ENCODE data around the gene C5orf22.
A peak's percentile ranks its signal among the peaks of the same experiment; 100 is the strongest.

The C5orf22 gene

DNA sequence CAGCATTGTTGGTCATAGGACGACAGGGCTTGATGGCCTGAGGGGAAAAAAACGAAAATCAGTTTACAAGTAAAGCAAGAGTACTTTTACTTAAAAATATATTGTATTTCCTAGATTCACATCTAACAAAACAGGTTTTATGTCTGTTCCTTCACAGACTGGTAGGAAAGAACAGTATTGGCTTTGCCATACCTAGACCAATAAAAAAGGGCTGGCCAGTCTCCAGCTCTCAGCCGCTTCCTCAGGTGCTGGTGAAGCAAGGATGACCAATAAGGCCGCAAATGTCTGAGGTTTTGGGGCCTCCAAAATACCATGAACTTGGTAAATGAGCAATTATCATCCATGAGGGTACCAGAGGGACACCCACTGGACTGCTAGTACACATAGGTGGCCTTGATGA lies 36.8 kb upstream of the C5orf22 start:
- H3K27me3 ChIP-seq (ENCODE audit: insufficient read depth, low read depth, severe bottlenecking), result no peaks in the 10 kb centered on the region
- H3K4me3 ChIP-seq (ENCODE audit: low read depth, low read length), result no peak overlapping the region
- H3K9me3 ChIP-seq (ENCODE audit: severe bottlenecking), result no peaks in the 10 kb centered on the region
- TF ChIP-seq, protein P1, sequence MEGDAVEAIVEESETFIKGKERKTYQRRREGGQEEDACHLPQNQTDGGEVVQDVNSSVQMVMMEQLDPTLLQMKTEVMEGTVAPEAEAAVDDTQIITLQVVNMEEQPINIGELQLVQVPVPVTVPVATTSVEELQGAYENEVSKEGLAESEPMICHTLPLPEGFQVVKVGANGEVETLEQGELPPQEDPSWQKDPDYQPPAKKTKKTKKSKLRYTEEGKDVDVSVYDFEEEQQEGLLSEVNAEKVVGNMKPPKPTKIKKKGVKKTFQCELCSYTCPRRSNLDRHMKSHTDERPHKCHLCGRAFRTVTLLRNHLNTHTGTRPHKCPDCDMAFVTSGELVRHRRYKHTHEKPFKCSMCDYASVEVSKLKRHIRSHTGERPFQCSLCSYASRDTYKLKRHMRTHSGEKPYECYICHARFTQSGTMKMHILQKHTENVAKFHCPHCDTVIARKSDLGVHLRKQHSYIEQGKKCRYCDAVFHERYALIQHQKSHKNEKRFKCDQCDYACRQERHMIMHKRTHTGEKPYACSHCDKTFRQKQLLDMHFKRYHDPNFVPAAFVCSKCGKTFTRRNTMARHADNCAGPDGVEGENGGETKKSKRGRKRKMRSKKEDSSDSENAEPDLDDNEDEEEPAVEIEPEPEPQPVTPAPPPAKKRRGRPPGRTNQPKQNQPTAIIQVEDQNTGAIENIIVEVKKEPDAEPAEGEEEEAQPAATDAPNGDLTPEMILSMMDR (IDR thresholded peaks at IDR 0.05; ENCODE audit: low read depth, low read length), result no peak
- peaks cover 96% of the 10 kb centered on the region for H3K36me3 ChIP-seq
- H3K27ac ChIP-seq, result no peak overlapping the region
- no peak for DNase-seq

DNA sequence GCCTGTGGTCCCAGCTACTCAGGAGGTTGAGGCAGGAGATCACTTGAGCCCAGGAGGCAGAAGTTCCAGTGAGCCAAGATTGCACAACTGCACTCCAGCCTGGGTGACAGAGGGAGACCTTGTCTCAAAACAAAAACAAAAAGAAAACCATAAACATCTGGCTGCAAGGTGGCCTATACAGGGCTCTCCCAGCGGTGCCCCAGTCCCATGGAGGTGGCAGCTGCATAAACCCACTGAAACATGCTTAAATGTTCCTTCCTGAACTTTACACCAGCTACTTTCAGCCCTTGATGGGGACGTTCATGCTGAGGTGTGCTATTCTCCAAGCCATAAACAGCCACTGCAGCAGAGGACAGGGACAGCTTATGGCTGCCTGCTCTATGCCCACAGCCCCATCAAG lies 35.8 kb upstream of the C5orf22 start:
- no peak overlapping the region for H3K27ac ChIP-seq
- peaks cover 98% of the 10 kb centered on the region for H3K36me3 ChIP-seq
- H3K9me3 ChIP-seq (ENCODE audit: severe bottlenecking), result no peaks in the 10 kb centered on the region
- no peaks in the 10 kb centered on the region for H3K27me3 ChIP-seq (ENCODE audit: insufficient read depth, low read depth, severe bottlenecking)
- H3K4me3 ChIP-seq (ENCODE audit: low read depth, low read length), result no peak overlapping the region
- no peak for DNase-seq
- TF ChIP-seq, protein P1 (IDR thresholded peaks at IDR 0.05; ENCODE audit: low read depth, low read length), result no peak

DNA sequence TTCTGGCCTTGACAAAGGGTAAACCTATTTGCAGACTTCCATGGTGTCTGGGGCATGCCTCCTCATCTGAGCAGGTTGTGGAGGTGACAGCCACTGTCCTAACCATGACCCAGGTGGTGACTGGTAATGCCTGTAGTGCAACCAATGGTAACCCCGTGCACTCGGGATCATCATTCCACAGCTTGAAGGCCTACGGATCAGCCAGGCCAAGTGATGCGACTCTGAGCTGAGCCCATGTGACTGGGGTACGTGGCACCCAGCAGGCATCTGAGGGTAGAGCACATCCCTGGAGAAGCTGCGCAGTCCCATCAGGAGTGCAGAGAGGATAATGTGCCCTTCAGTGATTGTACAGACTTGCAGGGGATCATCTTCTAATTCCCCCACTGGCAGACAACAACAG lies 35.2 kb upstream of the C5orf22 start:
- H3K27me3 ChIP-seq (ENCODE audit: insufficient read depth, low read depth, severe bottlenecking), result no peaks in the 10 kb centered on the region
- H3K36me3 ChIP-seq, result peaks cover 100% of the 10 kb centered on the region
- no peaks in the 10 kb centered on the region for H3K9me3 ChIP-seq (ENCODE audit: severe bottlenecking)
- no peak overlapping the region; the same call in 1 of the 2 replicates for H3K27ac ChIP-seq
- no peak overlapping the region for H3K4me3 ChIP-seq (ENCODE audit: low read depth, low read length)
- TF ChIP-seq, protein P1 (IDR thresholded peaks at IDR 0.05; ENCODE audit: low read depth, low read length), result no peak
- peak; percentile 37 for DNase-seq

DNA sequence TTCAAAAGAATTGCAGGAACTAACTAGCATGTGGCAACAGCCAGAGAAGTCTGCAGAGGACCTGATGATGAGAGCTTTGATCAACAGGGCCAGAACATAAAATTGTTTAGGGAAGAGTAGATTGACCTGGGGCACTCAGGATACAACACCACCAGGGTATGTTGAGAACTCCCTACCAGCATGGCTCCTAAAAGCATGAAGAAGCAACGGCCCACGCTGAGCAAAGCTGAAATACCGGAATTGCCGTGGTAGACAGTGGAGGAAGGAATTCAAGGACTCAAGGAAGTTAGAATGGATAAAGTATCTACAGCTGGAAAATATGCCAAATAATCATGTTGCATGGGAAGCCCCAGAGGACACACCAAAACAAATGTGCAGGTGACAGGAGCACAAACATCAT lies 31.8 kb upstream of the C5orf22 start:
- Histone ChIP-seq H3K36me3 (peaks cover 99% of the 10 kb centered on the region), H3K27me3 (ENCODE audit: insufficient read depth, low read depth, severe bottlenecking) (no peaks in the 10 kb centered on the region), H3K4me3 (ENCODE audit: low read depth, low read length) (no peak overlapping the region), H3K9me3 (ENCODE audit: severe bottlenecking) (no peaks in the 10 kb centered on the region), H3K27ac (no peak overlapping the region)
- TF ChIP-seq, protein P1 (IDR thresholded peaks at IDR 0.05; ENCODE audit: low read depth, low read length), result no peak
- no peak for DNase-seq

DNA sequence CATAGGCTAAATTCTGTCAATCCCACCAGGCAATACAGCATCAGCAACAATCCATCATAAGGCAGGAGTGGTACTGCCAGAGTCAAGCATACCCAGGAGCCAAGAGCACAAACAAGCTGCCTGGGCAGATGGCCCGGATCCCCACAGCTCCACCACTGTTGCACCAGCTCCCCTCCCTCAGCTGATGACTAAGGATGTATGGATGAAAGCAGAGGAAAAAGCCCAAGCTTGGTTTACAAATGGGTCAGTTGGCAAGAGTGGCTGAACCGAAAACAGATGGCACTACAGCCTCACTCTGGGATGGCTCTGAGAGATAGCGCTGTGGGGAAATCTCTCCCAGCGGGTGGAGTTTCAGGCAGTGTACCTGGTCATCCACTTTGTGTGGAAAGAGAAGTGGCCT lies 29.6 kb upstream of the C5orf22 start:
- H3K4me3 ChIP-seq (ENCODE audit: low read depth, low read length), result no peak overlapping the region
- H3K27ac ChIP-seq, result no peak overlapping the region
- H3K36me3 ChIP-seq, result peaks cover 98% of the 10 kb centered on the region
- no peak for DNase-seq
- H3K27me3 ChIP-seq (ENCODE audit: insufficient read depth, low read depth, severe bottlenecking), result no peaks in the 10 kb centered on the region
- no peaks in the 10 kb centered on the region for H3K9me3 ChIP-seq (ENCODE audit: severe bottlenecking)
- TF ChIP-seq, protein P1 (IDR thresholded peaks at IDR 0.05; ENCODE audit: low read depth, low read length), result no peak

DNA sequence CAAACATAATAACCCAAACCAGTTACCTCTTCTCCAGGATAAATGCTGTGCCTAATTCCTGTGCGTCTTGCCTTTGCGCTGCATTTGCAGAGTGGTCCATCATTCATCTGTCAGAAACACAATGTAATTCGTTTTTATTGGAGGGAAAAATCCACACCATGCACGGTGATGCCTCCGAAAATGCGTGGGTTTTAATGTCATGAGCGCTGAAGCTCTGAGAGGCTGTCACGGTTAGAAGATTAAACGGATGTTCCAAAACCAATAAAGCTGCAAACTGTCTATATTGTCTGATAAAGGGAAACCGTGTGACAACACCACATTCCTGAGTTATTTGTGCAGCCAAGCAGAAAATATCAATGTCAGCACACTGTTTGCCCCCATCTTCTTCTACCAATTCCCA lies 27.6 kb upstream of the C5orf22 start:
- TF ChIP-seq, protein P1 (IDR thresholded peaks at IDR 0.05; ENCODE audit: low read depth, low read length), result no peak
- Histone ChIP-seq H3K4me3 (ENCODE audit: low read depth, low read length) (no peak overlapping the region), H3K9me3 (ENCODE audit: severe bottlenecking) (no peaks in the 10 kb centered on the region), H3K36me3 (peaks cover 98% of the 10 kb centered on the region), H3K27ac (no peak overlapping the region), H3K27me3 (ENCODE audit: insufficient read depth, low read depth, severe bottlenecking) (no peaks in the 10 kb centered on the region)
- no peak for DNase-seq
